MM.1S (cell line): Measurements from ENCODE around the gene PTGDR.

Experiments used
- EZH2 ChIP-seq: fragments of 300-600 bp; sonication (generic); optimal IDR thresholded peaks from 2 replicates; pipeline ENCODE3; 2017; ENCODE audit warnings: low read depth, mild to moderate bottlenecking, antibody characterized with exemption, low read length, mixed read lengths
- EZH2phosphoT487 ChIP-seq: fragments of 300-600 bp; sonication (generic); IDR thresholded peaks from 2 replicates; pipeline ENCODE4 v1.6.1; 2018; ENCODE audit warnings: antibody characterized with exemption, low read length
- TF ChIP-seq, protein P1 (sequence below): fragments of 300-600 bp; sonication (generic); IDR thresholded peaks from 2 replicates; pipeline ENCODE4 v1.5.1; 2016; ENCODE audit warnings: antibody characterized with exemption, low read length, mixed read lengths

DNA sequence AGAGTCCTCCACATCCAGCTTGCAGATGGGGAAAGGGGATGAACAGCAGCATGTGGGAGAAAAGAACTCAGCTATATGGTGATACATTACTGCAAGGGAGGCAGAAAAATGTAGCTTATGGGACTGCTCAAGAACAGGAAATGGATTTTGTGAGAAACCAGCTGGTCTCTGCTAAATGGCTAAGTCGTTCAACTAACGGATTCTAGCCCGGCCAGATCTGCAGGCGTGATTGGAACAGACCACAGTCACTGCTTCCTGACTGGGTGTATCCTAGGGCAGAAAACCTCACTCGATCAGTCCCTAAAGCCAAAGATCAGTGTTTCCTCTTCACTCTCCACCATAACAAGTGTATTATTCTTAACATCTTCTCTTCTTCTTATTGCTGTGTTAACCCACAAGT lies 8.1 kb upstream of the PTGDR start:
- TF ChIP-seq, protein P1, sequence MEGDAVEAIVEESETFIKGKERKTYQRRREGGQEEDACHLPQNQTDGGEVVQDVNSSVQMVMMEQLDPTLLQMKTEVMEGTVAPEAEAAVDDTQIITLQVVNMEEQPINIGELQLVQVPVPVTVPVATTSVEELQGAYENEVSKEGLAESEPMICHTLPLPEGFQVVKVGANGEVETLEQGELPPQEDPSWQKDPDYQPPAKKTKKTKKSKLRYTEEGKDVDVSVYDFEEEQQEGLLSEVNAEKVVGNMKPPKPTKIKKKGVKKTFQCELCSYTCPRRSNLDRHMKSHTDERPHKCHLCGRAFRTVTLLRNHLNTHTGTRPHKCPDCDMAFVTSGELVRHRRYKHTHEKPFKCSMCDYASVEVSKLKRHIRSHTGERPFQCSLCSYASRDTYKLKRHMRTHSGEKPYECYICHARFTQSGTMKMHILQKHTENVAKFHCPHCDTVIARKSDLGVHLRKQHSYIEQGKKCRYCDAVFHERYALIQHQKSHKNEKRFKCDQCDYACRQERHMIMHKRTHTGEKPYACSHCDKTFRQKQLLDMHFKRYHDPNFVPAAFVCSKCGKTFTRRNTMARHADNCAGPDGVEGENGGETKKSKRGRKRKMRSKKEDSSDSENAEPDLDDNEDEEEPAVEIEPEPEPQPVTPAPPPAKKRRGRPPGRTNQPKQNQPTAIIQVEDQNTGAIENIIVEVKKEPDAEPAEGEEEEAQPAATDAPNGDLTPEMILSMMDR = no peak
- TF ChIP-seq EZH2 (no peak), EZH2phosphoT487 (no peak)
